Uterus (tissue), 2 donors: ENCODE results near the gene ARHGEF10L.

Experiments
- POLR2A ChIP-seq, 2 donors: fragments of 450-650 bp; IDR thresholded peaks; one replicate each; pipeline ENCODE4 v1.6.1; 2016; ENCODE audit warnings: antibody characterized with exemption in 2 of 2, mild to moderate bottlenecking in 1 of 2, moderate library complexity in 1 of 2
- TF ChIP-seq, protein P1 (sequence below), 4 experiments: fragments of 200-600 bp in 2 of 4; fragments of 450-650 bp in 2 of 4; sonication (generic) in 2 of 4; IDR thresholded peaks; one replicate each; pipeline ENCODE4 v1.5.1; 2016 to 2019; ENCODE audit warnings: antibody characterized with exemption in 4 of 4, mild to moderate bottlenecking in 2 of 4, moderate library complexity in 1 of 4

DNA sequence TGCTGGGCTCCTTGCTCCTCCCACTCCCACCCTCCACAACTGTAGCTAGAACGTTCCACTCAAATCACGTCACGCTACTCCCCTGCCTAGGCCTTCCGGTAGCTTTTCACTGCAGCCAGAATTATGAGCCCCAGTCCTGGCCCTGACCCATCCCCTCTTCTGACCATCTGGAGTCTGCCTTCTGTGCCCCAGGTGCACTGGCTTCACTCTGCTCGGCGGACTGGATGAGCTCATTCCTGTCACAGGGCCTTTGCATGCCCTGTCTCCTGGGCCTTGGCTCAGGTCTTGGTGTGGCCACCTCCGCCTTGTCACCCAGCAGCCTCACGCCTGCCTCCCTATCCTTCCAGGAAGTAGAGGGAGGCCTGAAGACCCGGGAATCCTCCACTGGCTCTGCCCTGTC is 153.1 kb downstream of the ARHGEF10L start:
- TF ChIP-seq, protein P1, sequence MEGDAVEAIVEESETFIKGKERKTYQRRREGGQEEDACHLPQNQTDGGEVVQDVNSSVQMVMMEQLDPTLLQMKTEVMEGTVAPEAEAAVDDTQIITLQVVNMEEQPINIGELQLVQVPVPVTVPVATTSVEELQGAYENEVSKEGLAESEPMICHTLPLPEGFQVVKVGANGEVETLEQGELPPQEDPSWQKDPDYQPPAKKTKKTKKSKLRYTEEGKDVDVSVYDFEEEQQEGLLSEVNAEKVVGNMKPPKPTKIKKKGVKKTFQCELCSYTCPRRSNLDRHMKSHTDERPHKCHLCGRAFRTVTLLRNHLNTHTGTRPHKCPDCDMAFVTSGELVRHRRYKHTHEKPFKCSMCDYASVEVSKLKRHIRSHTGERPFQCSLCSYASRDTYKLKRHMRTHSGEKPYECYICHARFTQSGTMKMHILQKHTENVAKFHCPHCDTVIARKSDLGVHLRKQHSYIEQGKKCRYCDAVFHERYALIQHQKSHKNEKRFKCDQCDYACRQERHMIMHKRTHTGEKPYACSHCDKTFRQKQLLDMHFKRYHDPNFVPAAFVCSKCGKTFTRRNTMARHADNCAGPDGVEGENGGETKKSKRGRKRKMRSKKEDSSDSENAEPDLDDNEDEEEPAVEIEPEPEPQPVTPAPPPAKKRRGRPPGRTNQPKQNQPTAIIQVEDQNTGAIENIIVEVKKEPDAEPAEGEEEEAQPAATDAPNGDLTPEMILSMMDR (IDR thresholded peaks at IDR 0.05): no peak
- TF ChIP-seq POLR2A (IDR thresholded peaks at IDR 0.05): no peak
